WTC11 (cell line): ENCODE results near the gene OSBPL7.

Experiments
- ATF1 ChIP-seq: sonication (generic); formaldehyde crosslinking; IDR thresholded peaks from 2 replicates; pipeline ENCODE4 v1.8.1; 2023; ENCODE audit warnings: mild to moderate bottlenecking, moderate library complexity, missing genetic modification reagents
- NR2C2 ChIP-seq: sonication (generic); formaldehyde crosslinking; IDR thresholded peaks from 2 replicates; pipeline ENCODE4 v1.8.0; 2022; ENCODE audit warnings: mild to moderate bottlenecking, missing genetic modification reagents
- ZNF121 ChIP-seq: sonication (generic); formaldehyde crosslinking; IDR thresholded peaks from 2 replicates; pipeline ENCODE4 v1.8.0; 2023; ENCODE audit warnings: missing genetic modification reagents
- TF ChIP-seq, protein P1 (sequence below): fragments of 200-600 bp; IDR thresholded peaks from 2 replicates; pipeline ENCODE4 v1.8.0; 2022; ENCODE audit warnings: antibody characterized with exemption
- TF ChIP-seq, protein P2 (sequence below): fragments of 250-450 bp; sonication (Bioruptor Pico); IDR thresholded peaks from 2 replicates; pipeline ENCODE4 v2.1.2; 2022; ENCODE audit warnings: mild to moderate bottlenecking, moderate library complexity

DNA sequence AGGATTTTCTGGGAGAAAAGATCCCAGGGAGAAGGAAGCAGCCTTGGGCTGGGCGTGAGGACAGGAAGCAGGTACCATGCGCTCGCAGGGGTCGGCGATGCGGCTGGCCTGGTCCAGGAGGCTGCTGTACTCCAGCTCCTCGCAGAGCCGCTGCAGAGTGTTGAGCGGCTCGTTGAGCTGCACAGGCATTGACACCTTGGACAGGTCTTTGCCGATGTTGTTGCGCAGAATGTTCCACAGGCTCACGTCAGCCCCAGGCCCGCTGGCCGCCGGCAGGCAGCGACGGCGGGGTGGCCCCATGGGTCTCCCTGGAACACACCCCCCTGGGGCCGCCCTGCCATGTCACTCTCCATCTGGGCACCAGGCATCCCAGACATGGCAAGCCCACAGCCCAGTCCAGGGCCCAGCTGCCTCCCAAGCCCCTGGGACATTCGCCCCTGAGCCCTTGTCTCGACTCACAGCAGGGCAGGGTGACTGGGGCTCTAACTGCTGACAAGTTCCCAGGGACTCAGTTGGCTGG is 8.0 kb downstream of the OSBPL7 start:
- TF ChIP-seq, protein P1, sequence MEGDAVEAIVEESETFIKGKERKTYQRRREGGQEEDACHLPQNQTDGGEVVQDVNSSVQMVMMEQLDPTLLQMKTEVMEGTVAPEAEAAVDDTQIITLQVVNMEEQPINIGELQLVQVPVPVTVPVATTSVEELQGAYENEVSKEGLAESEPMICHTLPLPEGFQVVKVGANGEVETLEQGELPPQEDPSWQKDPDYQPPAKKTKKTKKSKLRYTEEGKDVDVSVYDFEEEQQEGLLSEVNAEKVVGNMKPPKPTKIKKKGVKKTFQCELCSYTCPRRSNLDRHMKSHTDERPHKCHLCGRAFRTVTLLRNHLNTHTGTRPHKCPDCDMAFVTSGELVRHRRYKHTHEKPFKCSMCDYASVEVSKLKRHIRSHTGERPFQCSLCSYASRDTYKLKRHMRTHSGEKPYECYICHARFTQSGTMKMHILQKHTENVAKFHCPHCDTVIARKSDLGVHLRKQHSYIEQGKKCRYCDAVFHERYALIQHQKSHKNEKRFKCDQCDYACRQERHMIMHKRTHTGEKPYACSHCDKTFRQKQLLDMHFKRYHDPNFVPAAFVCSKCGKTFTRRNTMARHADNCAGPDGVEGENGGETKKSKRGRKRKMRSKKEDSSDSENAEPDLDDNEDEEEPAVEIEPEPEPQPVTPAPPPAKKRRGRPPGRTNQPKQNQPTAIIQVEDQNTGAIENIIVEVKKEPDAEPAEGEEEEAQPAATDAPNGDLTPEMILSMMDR: no peak
- TF ChIP-seq NR2C2 (CRISPR knock-in tag): no peak
- TF ChIP-seq ZNF121 (CRISPR knock-in tag): no peak
- TF ChIP-seq, protein P2, sequence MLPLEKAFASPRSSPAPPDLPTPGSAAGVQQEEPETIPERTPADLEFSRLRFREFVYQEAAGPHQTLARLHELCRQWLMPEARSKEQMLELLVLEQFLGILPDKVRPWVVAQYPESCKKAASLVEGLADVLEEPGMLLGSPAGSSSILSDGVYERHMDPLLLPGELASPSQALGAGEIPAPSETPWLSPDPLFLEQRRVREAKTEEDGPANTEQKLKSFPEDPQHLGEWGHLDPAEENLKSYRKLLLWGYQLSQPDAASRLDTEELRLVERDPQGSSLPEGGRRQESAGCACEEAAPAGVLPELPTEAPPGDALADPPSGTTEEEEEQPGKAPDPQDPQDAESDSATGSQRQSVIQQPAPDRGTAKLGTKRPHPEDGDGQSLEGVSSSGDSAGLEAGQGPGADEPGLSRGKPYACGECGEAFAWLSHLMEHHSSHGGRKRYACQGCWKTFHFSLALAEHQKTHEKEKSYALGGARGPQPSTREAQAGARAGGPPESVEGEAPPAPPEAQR (CRISPR knock-in tag): no peak
- TF ChIP-seq ATF1 (CRISPR knock-in tag): no peak
